AG20443 (cell line): ENCODE results near the gene SERPINE2.
"Not testable (repeated sequence)": the region's sequence is repeated elsewhere in the genome, so short reads cannot be mapped to it uniquely, and the experiment has no call there.

Experiments
- DNase-seq: peaks from one replicate; pipeline ENCODE4 v3.0.0; 2012; ENCODE audit warnings: low spot score, mixed read lengths

SERPINE2 gene

GRCh38 chr2:223943135-223943534 is 96.0 kb downstream of the SERPINE2 start:
- no peak for DNase-seq

- DNase-seq: peak; percentile 69
Measured at GRCh38 chr2:223941579-223942277, 97.4 kb downstream of the SERPINE2 start.

GRCh38 chr2:223939438-223939837 is 99.6 kb downstream of the SERPINE2 start:
- DNase-seq: not testable (repeated sequence)

GRCh38 chr2:223937535-223937934 is 101.6 kb downstream of the SERPINE2 start:
- DNase-seq: no peak

GRCh38 chr2:223936862-223937326 is 102.2 kb downstream of the SERPINE2 start:
- DNase-seq: no peak

GRCh38 chr2:223935459-223936125 is 103.5 kb downstream of the SERPINE2 start:
- no peak for DNase-seq

- no peak for DNase-seq
Measured at GRCh38 chr2:223934870-223935269, 104.2 kb downstream of the SERPINE2 start.

- DNase-seq: no peak
Measured at GRCh38 chr2:223932816-223933800, 106.0 kb downstream of the SERPINE2 start.

- no peak for DNase-seq
Measured at GRCh38 chr2:223930103-223930976, 108.7 kb downstream of the SERPINE2 start.

- no peak for DNase-seq
Measured at GRCh38 chr2:223929571-223930102, 109.4 kb downstream of the SERPINE2 start.

GRCh38 chr2:223928113-223929006 is 110.7 kb downstream of the SERPINE2 start:
- DNase-seq: no peak

GRCh38 chr2:223925106-223925505 is 114.0 kb downstream of the SERPINE2 start:
- DNase-seq: no peak
